Activated T-helper 1 cell treated with Interleukin-2 at 50 U/mL for 16 hours (primary cell): Measurements from ENCODE around the gene KPNA4.
A peak's percentile ranks its signal among the peaks of the same experiment; 100 is the strongest.
"Not testable (repeated sequence)": the region's sequence is repeated elsewhere in the genome, so short reads cannot be mapped to it uniquely, and the experiment has no call there.

Experiments used
- DNase-seq: peaks from one replicate; pipeline ENCODE4 v3.0.0-alpha.2; 2020; ENCODE audit warnings: low read depth

KPNA4 gene

GRCh38 chr3:160565442-160566403, at the start of gene KPNA4:
Gene KPNA4 (minus strand): TSS chr3:160565571. CDS start chr3:160565282, 289 bp downstream.
- DNase-seq: peak; percentile 94

GRCh38 chr3:160613661-160614060, 48.3 kb upstream of the KPNA4 start:
- no peak for DNase-seq

- DNase-seq: no peak
Measured at GRCh38 chr3:160612386-160613075, 47.2 kb upstream of the KPNA4 start.

GRCh38 chr3:160611141-160611540, 45.8 kb upstream of the KPNA4 start:
- DNase-seq: no peak

- no peak for DNase-seq
Measured at GRCh38 chr3:160608870-160609269, 43.5 kb upstream of the KPNA4 start.

GRCh38 chr3:160607826-160608225, 42.5 kb upstream of the KPNA4 start:
- no peak for DNase-seq

GRCh38 chr3:160605315-160605714, 39.9 kb upstream of the KPNA4 start:
- DNase-seq: no peak

GRCh38 chr3:160603845-160604244, 38.5 kb upstream of the KPNA4 start:
- DNase-seq: not testable (repeated sequence)

- no peak for DNase-seq
Measured at GRCh38 chr3:160602259-160602658, 36.9 kb upstream of the KPNA4 start.

GRCh38 chr3:160601288-160601687, 35.9 kb upstream of the KPNA4 start:
- no peak for DNase-seq

- no peak for DNase-seq
Measured at GRCh38 chr3:160598865-160599264, 33.5 kb upstream of the KPNA4 start.

- no peak for DNase-seq
Measured at GRCh38 chr3:160588023-160588422, 22.7 kb upstream of the KPNA4 start.

GRCh38 chr3:160587105-160587504, 21.7 kb upstream of the KPNA4 start:
- DNase-seq: no peak

GRCh38 chr3:160586679-160587078, 21.3 kb upstream of the KPNA4 start:
- DNase-seq: no peak

GRCh38 chr3:160583451-160583850, 18.1 kb upstream of the KPNA4 start:
- DNase-seq: no peak

GRCh38 chr3:160580938-160581337, 15.6 kb upstream of the KPNA4 start:
- no peak for DNase-seq

GRCh38 chr3:160577556-160578195, 12.3 kb upstream of the KPNA4 start:
- no peak for DNase-seq

GRCh38 chr3:160577093-160577492, 11.7 kb upstream of the KPNA4 start:
- DNase-seq: no peak

GRCh38 chr3:160576621-160577020, 11.2 kb upstream of the KPNA4 start:
- no peak for DNase-seq

GRCh38 chr3:160575589-160575988, 10.2 kb upstream of the KPNA4 start:
- no peak for DNase-seq

GRCh38 chr3:160574636-160575035, 9.3 kb upstream of the KPNA4 start:
- no peak for DNase-seq

GRCh38 chr3:160573955-160574525, 8.7 kb upstream of the KPNA4 start:
- not testable (repeated sequence) for DNase-seq
